ENCODE measurements around the gene LIPE.

Gene LIPE, protein sequence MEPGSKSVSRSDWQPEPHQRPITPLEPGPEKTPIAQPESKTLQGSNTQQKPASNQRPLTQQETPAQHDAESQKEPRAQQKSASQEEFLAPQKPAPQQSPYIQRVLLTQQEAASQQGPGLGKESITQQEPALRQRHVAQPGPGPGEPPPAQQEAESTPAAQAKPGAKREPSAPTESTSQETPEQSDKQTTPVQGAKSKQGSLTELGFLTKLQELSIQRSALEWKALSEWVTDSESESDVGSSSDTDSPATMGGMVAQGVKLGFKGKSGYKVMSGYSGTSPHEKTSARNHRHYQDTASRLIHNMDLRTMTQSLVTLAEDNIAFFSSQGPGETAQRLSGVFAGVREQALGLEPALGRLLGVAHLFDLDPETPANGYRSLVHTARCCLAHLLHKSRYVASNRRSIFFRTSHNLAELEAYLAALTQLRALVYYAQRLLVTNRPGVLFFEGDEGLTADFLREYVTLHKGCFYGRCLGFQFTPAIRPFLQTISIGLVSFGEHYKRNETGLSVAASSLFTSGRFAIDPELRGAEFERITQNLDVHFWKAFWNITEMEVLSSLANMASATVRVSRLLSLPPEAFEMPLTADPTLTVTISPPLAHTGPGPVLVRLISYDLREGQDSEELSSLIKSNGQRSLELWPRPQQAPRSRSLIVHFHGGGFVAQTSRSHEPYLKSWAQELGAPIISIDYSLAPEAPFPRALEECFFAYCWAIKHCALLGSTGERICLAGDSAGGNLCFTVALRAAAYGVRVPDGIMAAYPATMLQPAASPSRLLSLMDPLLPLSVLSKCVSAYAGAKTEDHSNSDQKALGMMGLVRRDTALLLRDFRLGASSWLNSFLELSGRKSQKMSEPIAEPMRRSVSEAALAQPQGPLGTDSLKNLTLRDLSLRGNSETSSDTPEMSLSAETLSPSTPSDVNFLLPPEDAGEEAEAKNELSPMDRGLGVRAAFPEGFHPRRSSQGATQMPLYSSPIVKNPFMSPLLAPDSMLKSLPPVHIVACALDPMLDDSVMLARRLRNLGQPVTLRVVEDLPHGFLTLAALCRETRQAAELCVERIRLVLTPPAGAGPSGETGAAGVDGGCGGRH

DNA sequence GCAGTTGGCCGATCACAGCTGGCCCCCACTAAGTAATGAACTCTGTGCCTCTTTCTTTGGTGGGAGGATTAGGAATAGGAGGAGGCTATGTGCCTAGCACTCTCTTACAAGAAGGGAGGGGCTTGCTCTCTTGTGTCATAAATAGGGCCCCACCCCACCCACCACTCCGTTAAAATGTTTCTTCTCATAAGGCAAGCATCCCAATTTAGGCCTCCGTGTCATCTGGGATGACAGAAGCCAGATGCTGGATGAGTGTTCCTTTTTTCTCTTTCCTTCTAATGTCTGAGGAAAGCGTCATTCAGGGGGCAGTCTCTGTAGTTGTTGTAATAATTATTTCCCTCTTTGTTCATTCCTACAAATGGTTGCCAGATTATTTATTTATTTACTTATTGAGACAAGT lies at the start of gene LIPE:
LIPE (minus strand) TSS at position 76 of the 400 bp plus-strand sequence. CDS start 239 bp downstream, outside the sequence.
- ATAC-seq (no peak), DNase-seq (no peak)
- Mint-ChIP-seq H3K27ac (no peak within 1 kb of the TSS), H3K4me1 (peaks cover 19% of the 10 kb centered on the region), H3K9me3 (no peaks in the 10 kb centered on the region), H3K27me3 (no peaks in the 10 kb centered on the region), H3K4me3 (no peak within 1 kb of the TSS)

DNA sequence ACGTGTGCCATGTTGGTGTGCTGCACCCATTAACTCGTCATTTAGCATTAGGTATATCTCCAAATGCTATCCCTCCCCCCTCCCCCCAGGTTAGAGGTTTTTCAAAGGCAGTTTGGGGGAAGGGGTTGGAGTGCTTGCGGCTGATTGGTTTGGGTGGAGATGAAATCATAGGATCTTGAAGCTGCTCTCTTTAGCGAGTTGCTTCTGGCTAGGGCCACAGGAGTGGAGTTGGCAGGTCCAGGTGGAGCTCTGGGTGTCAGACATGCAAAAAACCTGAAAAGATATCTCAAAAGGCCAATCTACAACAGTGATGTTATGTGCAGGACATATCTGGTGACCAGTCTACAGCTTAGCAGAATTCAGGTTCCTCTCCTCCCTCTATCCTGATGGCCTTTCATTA lies 48.2 kb upstream of the LIPE start:
- H3K9me3 Mint-ChIP-seq: no peaks in the 10 kb centered on the region
- no peaks in the 10 kb centered on the region for H3K27me3 Mint-ChIP-seq
- H3K4me3 Mint-ChIP-seq: no peak overlapping the region
- ATAC-seq (no peak), DNase-seq (no peak)
- H3K27ac Mint-ChIP-seq: no peak overlapping the region
- peaks cover 11% of the 10 kb centered on the region for H3K4me1 Mint-ChIP-seq

DNA sequence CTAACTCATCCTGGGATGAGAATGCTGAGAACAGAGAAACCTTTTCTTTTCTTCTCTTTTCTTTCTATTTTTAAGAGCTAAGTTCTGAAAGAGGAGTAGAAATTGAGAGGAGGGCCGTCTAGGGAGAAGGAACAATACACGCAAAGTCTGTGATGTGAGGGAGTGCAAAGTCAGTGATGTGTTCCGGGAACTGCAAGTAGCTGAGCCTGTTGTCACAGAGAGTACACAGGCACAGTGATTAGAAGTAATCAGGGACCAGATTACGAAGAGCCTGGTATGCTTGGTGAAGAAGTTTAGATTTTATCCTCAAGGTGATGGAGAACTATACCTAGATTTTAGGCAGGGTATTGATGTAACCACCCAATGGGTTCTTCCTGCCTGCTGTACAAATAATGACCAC lies 47.6 kb upstream of the LIPE start:
- ATAC-seq: no peak
- DNase-seq: no peak
- Mint-ChIP-seq H3K4me3 (no peak overlapping the region), H3K9me3 (no peaks in the 10 kb centered on the region), H3K27ac (no peak overlapping the region), H3K27me3 (no peaks in the 10 kb centered on the region), H3K4me1 (peaks cover 12% of the 10 kb centered on the region)

DNA sequence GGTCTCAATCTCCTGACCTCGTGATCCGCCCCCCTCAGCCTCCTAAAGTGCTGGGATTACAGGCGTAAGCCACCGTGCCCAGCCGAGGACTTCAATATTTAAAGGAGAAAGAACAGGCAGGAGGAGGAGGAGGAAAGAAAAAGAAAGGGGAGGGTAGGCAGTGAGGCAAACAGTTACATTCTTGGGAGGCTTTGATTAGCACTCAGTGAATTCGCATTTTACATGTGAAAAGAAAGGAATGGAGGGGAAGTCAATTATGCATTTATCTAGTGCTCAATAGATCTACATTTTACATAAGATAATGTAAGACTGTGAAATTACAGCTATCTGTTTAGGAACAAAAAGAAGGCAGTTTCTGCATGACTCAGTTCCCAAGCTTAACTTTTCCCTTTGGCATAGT lies 46.5 kb upstream of the LIPE start:
- ATAC-seq: no peak

DNA sequence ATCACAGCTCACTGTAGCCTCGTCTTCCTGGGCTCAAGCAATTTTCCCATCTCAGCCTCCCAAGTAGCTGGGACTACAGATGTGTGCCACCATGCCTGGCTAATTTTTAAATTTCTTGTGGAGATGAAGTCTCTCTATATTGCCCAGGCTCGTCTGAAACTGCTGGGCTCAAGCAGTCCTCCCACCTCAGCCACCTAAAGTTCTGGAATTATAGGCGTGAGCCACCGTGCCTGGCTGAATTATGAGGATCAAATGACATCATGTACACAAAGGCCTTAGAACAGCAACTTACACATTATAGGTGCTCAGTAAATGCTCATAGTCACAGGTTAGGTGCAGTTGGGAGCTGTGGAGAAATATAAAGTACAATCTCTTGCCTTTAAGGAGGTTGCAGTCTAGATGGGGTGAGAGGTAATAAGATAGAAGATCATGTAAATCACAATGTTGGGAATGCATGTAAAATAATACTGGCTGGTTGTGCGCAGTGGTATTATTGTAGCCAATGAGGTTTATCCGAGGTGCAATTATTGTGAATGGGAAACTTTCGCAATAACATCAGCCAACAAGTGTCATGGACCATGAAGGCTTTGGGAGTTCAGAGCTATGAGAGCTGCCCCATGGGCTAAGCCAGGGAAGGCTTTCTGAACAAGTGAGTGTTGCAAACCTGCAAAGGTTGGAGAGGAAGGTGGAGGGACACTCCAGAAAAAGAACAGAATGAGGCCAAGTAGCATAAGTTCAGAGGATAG lies 45.4 kb upstream of the LIPE start:
- H3K4me3 Mint-ChIP-seq: no peak overlapping the region
- peaks cover 24% of the 10 kb centered on the region for H3K4me1 Mint-ChIP-seq
- no peak for DNase-seq
- no peak for ATAC-seq
- H3K27ac Mint-ChIP-seq: no peak overlapping the region
- no peaks in the 10 kb centered on the region for H3K9me3 Mint-ChIP-seq
- H3K27me3 Mint-ChIP-seq: no peaks in the 10 kb centered on the region

More for the DNA sequence above, 46.5 kb upstream of the LIPE start:
- no peaks in the 10 kb centered on the region for H3K27me3 Mint-ChIP-seq
- no peak overlapping the region for H3K4me3 Mint-ChIP-seq
- no peak overlapping the region for H3K27ac Mint-ChIP-seq
- no peak for DNase-seq
- H3K4me1 Mint-ChIP-seq: peaks cover 13% of the 10 kb centered on the region
- no peaks in the 10 kb centered on the region for H3K9me3 Mint-ChIP-seq

DNA sequence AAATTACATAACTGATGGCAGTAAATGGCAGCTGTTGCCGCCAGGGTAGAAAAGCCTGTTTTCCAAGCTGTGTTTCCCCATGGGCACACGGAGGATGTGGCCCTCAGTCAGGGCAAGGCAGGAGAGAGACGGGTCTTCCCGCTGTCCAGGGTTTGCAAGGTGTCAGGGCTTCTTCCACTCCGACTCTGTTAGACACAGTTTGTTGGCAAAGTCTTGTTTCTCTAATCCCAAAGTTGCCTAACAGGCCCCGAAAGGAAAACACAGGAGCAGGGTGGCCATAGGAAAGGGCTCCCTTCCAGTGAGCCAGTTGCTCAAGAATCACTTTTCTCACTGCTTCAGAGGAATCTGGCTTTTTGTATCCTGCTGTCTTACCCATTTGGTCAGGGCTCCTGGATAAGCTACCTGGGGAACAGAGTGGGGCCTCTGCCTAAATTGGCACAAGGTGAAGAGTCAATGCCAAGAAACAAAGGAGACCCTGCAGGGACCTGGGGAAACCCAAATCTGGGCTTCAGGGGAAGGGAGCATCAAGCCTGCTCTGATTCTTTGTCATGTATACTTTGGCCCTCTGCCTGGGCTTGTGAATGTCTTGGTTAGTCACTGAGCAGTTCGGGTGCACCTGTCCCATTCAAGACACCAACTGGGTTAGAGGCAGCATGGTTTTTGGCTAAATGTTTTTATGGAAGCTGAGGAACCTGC lies 44.5 kb upstream of the LIPE start:
- no peak overlapping the region for H3K27ac Mint-ChIP-seq
- H3K27me3 Mint-ChIP-seq: no peaks in the 10 kb centered on the region
- DNase-seq (no peak), ATAC-seq (no peak)
- H3K4me3 Mint-ChIP-seq: no peak overlapping the region
- H3K4me1 Mint-ChIP-seq: peaks cover 33% of the 10 kb centered on the region
- no peaks in the 10 kb centered on the region for H3K9me3 Mint-ChIP-seq

DNA sequence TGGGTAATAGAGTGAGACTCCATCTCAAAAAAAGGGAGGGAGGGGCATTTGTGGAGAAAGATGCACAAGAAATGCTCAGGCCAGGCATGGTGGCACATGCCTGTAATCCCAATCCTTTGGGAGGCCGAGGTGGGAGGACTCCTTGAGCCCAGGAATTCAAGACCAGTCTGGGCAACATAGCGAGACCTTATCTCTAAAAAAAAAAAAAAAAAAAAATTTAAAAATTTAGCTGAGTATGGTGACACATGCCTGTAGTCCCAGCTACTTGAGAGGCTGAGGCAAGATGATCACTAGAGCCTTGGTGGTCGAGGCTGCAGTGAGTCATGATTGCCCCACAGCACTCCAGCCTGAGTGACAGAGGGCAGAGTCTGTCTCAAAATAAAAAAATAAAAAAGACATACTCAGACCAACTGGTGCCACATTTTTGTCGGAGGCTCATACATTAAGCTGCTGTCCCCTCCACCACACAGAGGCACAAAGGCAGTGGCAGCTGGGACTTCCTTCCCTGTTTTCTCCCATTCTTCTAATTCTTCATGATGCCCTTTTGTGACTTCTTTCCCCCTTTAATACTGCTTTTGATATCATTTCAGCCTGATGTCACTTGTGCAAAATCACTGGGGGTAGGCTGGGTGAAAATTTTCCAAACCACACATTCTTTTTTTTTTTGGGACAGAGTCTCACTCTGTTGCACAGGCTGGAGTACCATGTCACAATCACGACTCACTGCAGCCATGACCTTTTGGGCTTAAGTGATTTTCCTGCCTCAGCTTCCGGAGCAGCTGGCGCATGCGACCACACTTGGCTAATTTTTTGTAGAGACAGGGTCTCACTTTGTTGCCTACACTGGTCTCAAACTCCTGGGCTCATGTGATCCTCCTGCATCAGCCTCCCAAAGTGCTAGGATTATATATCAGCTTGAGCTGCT lies 42.4 kb upstream of the LIPE start:
- H3K27ac Mint-ChIP-seq: peak overlapping the region in 1 of 2 donors; percentile 83
- H3K4me3 Mint-ChIP-seq: peak overlapping the region in 1 of 2 donors; percentile 2
- H3K9me3 Mint-ChIP-seq: no peaks in the 10 kb centered on the region
- ATAC-seq (peak; percentile 87), DNase-seq (peak in 1 of 2 donors; percentile 32)
- H3K27me3 Mint-ChIP-seq: no peaks in the 10 kb centered on the region
- peaks cover 45% of the 10 kb centered on the region for H3K4me1 Mint-ChIP-seq

DNA sequence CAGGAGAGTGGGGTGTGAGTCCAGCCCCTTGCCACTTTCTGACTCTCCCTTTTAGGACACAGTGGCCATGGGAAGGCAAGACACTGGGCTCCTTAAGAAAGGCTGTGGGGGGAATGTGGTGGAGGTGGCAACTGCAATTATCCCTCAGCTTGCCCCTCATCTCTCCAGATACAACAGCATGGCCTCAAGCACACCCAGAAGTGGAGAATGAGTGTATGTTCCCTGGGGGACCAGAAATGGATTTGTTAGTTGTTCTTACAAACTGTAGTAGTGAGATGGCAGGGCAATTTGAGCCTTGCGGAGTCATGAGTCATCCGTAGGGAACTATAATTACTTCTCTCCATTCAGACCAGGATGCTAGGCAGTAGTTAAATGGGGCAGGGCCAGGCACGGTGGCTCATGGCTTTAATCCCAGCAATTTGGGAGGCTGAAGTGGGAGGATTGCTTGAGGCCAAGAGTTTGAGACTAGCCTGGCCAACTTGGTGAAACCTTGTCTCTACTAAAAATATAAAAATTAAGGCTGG lies 41.1 kb upstream of the LIPE start:
- H3K9me3 Mint-ChIP-seq: no peaks in the 10 kb centered on the region
- no peak for ATAC-seq
- H3K27ac Mint-ChIP-seq: peak overlapping the region; percentile 66 to 91

DNA sequence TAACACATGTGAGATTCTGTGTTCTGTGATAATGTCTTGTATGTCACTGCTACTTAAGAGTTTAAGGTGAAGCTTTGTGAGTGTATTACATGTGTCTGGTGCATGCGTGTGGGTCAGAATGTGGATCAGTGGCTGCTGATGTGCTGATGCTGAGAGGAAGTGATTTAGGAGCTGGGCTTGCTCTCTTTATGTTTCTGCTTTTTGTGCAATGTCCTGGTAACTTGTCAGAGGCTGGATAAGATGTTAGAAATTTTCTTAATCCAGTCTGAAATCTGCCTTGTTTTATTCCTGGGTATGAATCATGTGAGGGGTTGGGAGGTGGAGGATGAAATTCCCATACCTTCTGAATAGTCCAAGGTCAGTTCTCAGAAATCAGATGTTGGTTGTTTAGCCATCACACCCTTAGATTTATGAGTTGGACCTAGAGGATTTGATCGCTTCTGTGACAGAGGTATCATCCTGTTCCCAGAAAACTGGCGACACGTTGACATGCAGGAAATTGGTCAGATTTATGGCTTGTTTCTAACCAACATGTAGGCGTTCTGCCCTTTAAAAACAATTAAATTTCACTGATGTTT lies 40.1 kb upstream of the LIPE start:
- Mint-ChIP-seq H3K4me3 (peak overlapping the region; percentile 16 to 46), H3K4me1 (peaks cover 45% of the 10 kb centered on the region), H3K9me3 (no peaks in the 10 kb centered on the region), H3K27me3 (no peaks in the 10 kb centered on the region), H3K27ac (peak overlapping the region in 1 of 2 donors; percentile 43)
- ATAC-seq (peak; percentile 31), DNase-seq (no peak)

More for the DNA sequence above, 41.1 kb upstream of the LIPE start:
- no peak for DNase-seq
- Mint-ChIP-seq H3K4me3 (peak overlapping the region; percentile 16 to 31), H3K4me1 (peaks cover 45% of the 10 kb centered on the region), H3K27me3 (no peaks in the 10 kb centered on the region)

DNA sequence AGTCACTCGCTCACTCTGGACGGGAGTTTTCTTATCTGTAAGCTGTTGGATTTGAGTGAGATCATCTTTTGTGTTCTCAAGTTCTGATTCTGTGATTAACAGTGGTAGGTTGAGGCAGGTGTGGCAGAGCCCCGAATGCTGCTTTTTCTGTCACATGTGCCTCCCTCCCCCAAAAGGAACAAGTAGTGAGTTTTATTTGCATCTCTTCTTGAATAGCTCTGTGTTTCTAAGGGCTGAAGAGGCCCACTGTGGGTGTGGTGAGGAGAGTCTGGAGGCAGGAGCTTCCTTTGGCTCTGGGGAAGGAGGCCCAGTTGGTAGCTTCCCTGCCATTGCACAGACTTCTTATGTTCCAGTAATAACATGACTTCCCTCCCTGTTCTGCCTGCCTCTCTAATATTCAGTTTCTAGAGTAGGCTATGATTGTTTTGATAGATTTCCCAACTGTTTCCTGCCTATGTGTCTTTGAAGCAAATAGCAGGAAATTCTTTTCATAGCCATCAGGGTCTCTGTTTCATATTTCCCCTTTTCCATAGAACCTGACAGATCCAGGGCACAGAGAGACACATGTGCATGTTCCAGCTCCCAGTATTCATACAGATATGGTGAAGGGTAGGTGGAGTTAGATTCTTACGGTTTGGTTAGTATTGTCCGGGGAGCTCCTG lies 39.5 kb upstream of the LIPE start:
- no peaks in the 10 kb centered on the region for H3K9me3 Mint-ChIP-seq
- peaks cover 45% of the 10 kb centered on the region for H3K4me1 Mint-ChIP-seq
- ATAC-seq (no peak), DNase-seq (no peak)
- peak overlapping the region; percentile 14 to 16 for H3K4me3 Mint-ChIP-seq
- H3K27ac Mint-ChIP-seq: peak overlapping the region in 1 of 2 donors; percentile 43
- no peaks in the 10 kb centered on the region for H3K27me3 Mint-ChIP-seq

DNA sequence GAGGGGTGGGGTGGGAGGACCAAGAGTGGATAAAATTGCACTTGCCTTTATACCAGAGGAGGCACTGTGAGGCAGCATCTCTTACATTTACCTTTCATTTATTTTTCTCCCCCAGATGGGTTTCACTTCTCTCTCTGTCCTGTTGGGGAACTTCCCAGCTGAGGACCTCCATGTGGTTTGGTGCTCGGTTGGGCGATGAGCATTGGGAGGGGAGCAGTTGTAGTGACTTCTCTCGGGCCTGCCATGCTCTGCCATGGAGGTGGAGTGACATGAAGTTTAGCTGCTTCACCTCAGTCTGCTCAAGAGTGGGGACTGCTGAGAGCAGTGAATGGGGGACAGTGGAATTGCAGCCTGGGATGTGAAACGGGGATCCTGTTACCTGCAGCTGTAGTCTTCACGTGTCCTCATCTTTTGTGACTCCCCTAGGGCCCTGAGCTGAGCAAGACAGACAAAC lies 38.7 kb upstream of the LIPE start:
- Mint-ChIP-seq H3K4me1 (peaks cover 45% of the 10 kb centered on the region), H3K27me3 (no peaks in the 10 kb centered on the region), H3K9me3 (no peaks in the 10 kb centered on the region), H3K4me3 (no peak overlapping the region), H3K27ac (peak overlapping the region in 1 of 2 donors; percentile 75)
- DNase-seq (no peak), ATAC-seq (no peak)

DNA sequence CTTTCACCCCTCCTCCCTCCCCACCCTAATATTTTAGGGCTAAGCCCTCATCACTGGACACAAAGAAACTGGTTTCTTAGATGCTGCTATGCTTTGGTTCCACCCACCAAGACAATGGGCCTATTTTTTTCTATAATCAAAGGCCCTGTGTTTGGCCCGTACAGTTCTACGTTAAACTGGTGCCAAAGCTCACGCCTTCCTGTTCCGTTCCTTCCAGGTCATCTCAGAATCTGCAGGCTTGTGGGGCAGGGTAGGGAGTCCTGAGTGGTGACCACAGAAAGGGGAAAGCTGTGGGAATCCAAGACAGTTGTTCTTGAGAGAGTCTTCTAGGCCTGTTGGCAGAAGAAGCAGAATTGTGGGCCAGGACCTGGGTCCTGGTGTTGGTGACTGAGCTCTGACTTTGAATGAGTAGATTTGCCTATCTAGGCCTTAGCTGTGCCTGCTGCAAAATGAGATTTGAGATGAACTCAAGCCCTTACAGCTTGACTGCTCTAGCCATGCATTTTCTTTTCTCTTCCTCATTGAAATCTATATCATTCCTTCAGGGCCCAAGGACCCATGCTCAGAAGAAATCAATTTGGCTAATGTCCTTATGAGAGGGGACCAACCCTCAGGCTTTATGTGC lies 34.6 kb upstream of the LIPE start:
- no peak for DNase-seq
- Mint-ChIP-seq H3K4me1 (peaks cover 13% of the 10 kb centered on the region), H3K4me3 (no peak overlapping the region), H3K27me3 (no peaks in the 10 kb centered on the region), H3K27ac (no peak overlapping the region), H3K9me3 (no peaks in the 10 kb centered on the region)
- ATAC-seq: no peak

Measured in stimulated activated naive CD8-positive, alpha-beta T cell treated with anti-CD3 and anti-CD28 coated beads, Interleukin-15, amount 100 ng/mL, for 72 hours (primary cell).